NCI-H146 treated with DMSO at 0.1 percent for 48 hours (cell line): ENCODE data around the gene BCL11A.

Experiments
- DNase-seq: peaks from one replicate; lab custom pipeline; 2025; ENCODE audit not compliant: unreplicated experiment; lab: John Stamatoyannopoulos, UW

The BCL11A gene

GRCh38 chr2:60469536-60470317 lies 83.7 kb downstream of the BCL11A start:
- no peak for DNase-seq

GRCh38 chr2:60468382-60469085 lies 84.9 kb downstream of the BCL11A start:
- no peak for DNase-seq

GRCh38 chr2:60466161-60466702 lies 87.2 kb downstream of the BCL11A start:
- DNase-seq = no peak

- no peak for DNase-seq
These were observed 87.7 kb downstream of the BCL11A start for GRCh38 chr2:60465736-60466135.

GRCh38 chr2:60463249-60463648 lies 90.2 kb downstream of the BCL11A start:
- no peak for DNase-seq

- DNase-seq = no peak
These were observed 91.9 kb downstream of the BCL11A start for GRCh38 chr2:60461421-60462108.

- no peak for DNase-seq
These were observed 92.7 kb downstream of the BCL11A start for GRCh38 chr2:60460577-60461420.

GRCh38 chr2:60459851-60460250 lies 93.6 kb downstream of the BCL11A start:
- DNase-seq = no peak

GRCh38 chr2:60456115-60456770 lies 97.2 kb downstream of the BCL11A start:
- DNase-seq = no peak

- DNase-seq = no peak
These were observed 99.6 kb downstream of the BCL11A start for GRCh38 chr2:60453872-60454271.

- no peak for DNase-seq
These were observed 100.2 kb downstream of the BCL11A start for GRCh38 chr2:60453301-60453700.

GRCh38 chr2:60450488-60450887 lies 103.0 kb downstream of the BCL11A start:
- DNase-seq = no peak

- no peak for DNase-seq
These were observed 105.5 kb downstream of the BCL11A start for GRCh38 chr2:60447943-60448342.

GRCh38 chr2:60446413-60447267 lies 106.8 kb downstream of the BCL11A start:
- DNase-seq = no peak

- no peak for DNase-seq
These were observed 107.7 kb downstream of the BCL11A start for GRCh38 chr2:60445684-60446179.

GRCh38 chr2:60442608-60443007 lies 110.8 kb downstream of the BCL11A start:
- DNase-seq = no peak

- no peak for DNase-seq
These were observed 111.7 kb downstream of the BCL11A start for GRCh38 chr2:60441800-60442199.

- DNase-seq = no peak
These were observed 112.7 kb downstream of the BCL11A start for GRCh38 chr2:60440767-60441163.
